GM19351 (cell line): ENCODE data around the gene OOSP4A.
"Not testable (repeated sequence)": the region's sequence is repeated elsewhere in the genome, so short reads cannot be mapped to it uniquely, and the experiment has no call there.

Source experiments
- ATAC-seq: cut with Tn5 transposase; IDR thresholded peaks from one replicate; pipeline ENCODE4 v1.9.1; 2021; ENCODE audit warnings: mild to moderate bottlenecking, moderate library complexity; ENCODE audit not compliant: unreplicated experiment

Gene OOSP4A

DNA sequence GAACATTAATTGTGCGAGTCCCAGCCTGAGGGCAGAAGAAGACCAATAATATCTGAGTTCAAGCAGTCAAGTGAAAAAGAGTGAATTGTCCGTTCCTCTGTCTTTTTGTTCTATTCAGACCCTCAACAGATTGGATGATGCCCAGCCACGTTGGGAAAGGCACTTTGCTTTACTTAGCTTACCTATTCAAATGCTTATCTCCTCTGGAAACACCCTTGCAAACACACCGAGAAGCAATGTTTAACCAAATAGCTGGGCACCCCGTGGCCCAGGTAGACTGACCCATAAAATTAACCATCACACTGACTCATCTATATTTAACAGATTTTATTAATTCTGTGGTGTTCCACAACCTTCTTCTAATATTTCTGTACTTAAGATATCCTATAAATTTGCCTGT is 9.3 kb downstream of the OOSP4A start:
- no peak for ATAC-seq

DNA sequence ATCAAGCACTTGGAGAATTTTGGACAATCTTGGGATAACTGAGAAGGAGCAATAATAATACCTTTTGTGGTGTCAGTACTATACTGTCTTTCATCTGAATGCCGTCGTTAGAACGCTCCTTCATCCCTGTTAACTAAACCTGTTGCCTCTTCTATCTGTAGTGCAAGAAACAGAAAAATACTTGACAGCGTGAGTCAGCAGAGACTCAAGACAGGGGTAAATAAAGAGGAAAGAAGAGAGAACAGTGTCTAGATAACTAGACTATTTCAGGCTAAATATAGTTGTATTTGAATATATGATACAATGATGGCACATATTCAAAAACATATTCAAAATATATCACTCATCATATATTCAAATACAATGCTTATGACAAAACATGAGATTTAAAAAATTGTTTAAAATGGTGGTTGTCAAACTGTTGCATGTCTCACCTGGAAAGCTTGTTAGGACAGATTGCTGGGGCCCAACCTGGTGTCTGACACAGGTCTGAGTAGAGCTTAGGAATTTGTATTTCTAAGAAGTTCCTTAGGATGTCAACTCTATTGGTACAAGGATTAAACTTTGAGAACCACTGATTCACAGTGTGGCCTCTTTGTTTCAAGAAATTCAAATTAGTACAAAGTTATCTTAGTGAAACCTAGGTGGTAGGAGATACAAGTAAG is 17.4 kb downstream of the OOSP4A start:
- ATAC-seq = no peak

DNA sequence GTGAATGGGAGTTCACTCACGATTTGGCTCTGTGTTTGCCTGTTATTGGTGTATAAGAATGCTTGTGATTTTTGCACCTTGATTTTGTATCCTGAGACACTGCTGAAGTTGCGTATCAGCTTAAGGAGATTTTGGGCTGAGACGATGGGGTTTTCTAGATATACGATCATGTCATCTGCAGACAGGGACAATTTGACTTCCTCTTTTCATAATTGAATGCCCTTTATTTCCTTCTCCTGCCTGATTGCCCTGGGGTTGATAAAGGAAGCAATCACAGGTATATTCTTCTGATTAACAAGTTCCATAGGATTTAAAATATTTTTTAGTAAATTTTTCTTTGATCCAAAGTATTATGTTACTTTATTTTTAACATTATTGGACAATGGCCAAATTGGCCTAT is 18.2 kb downstream of the OOSP4A start:
- ATAC-seq = not testable (repeated sequence)

DNA sequence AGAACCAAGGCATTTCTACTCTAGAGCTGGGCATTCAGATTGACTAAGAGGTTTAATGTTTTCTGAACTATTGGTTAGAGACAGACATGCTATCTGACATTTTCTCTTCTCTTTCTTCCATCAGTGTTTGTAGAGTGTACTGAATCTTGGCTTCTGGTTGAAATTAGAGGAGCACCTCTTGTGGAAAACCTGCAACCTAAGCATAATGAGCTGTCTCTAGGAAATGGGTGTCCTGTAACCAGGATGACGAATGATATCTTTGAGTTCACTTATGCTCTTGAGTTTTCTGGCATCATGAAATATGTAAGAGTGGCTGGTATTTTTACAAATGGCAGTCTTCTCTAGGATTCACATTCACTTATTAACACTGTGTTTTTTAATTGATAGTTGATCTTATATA is 19.4 kb downstream of the OOSP4A start:
- ATAC-seq = no peak

- no peak for ATAC-seq
Observed at GRCh38 chr11:59984368-59984767, 20.5 kb downstream of the OOSP4A start.

- ATAC-seq = no peak
Observed at GRCh38 chr11:59990421-59990820, 26.6 kb downstream of the OOSP4A start.

GRCh38 chr11:59992425-59992824 is 28.6 kb downstream of the OOSP4A start:
- no peak for ATAC-seq

DNA sequence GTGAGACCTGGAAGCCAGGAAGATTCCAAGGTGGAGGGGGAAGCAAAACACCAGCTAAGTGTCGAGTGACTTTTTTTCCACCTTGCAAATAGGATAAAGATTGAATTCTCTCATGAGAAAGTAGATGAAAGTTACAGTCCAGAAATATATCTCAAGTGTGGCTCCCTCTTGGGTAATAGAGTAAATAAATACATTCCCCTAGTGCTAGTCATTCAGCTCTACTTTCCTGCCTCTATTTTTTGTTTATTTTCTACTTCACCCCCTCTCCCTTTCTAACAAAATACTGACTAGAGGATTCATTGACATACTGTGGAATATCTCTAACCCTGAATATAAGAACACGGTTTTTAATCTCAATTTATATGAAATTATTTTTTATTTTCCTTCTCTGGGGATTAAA is 34.0 kb downstream of the OOSP4A start:
- no peak for ATAC-seq

DNA sequence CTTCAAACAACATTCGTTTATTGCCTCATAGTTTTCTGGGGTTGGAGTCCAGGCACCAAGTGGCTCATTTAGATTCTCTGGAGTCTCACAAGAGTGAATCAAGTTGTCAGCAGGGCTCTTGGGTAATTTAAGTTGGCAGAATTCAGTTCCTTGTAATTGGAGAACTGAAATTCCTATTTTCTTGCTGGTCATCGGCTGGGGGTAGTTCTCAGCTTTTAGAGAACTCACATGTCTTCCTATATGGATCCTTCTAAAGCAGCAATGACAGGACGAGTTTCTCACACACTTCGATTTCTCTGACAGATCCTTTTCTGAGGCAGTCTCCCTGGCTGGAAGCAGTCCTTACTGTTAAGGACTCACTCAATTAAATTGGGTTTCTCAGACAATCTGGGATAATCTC is 35.9 kb downstream of the OOSP4A start:
- ATAC-seq = no peak

GRCh38 chr11:60003729-60004128 is 39.9 kb downstream of the OOSP4A start:
- ATAC-seq = no peak

DNA sequence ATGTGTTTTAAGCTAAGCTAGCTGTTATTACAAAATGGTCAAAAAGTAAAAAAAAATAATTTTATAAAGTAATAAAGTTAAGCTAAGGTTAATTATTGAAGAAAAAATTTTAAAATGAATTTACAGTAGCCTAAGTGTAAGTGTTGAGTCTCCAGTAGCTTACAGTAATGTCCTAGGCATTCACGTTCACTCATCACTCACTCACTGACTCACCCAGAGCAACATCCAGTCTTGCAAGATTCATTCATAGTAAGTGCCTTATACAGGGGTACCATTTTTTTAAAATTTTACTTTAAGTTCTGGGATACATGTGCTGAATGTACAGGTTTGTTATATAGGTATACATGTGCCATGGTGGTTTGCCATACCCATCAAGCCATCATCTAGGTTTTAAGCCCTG is 41.5 kb downstream of the OOSP4A start:
- no peak for ATAC-seq

GRCh38 chr11:60016881-60017280 is 53.0 kb downstream of the OOSP4A start, which contains the start of gene OOSP4B:
Gene OOSP4B (plus strand): TSS chr11:60017181.
- no peak for ATAC-seq

DNA sequence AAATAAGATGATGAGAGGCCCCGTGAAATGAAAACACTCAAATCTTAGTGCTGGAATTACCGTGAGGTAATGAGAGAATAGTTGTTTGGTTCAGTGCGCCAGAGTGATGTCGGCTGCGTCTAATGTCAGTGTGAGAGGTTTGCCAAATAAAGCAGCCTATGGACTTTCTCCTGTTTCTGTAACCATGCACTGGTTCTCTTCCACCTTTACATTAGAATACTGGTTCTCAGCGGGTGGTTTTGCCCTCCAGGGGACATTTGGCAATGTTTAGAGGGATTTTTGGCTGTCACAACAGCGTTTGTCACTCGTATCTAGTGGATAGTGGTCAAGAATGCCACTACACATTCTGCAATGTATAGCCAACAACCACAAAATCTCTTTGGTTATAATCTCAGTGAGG is 54.2 kb downstream of the OOSP4A start:
- no peak for ATAC-seq
